NCI-H82 treated with DMSO at 0.1 percent for 48 hours (cell line): ENCODE results near the gene MRPL54.

Experiments
- DNase-seq: peaks from one replicate; lab custom pipeline; 2025; ENCODE audit not compliant: unreplicated experiment; lab: John Stamatoyannopoulos, UW

Gene MRPL54

DNA sequence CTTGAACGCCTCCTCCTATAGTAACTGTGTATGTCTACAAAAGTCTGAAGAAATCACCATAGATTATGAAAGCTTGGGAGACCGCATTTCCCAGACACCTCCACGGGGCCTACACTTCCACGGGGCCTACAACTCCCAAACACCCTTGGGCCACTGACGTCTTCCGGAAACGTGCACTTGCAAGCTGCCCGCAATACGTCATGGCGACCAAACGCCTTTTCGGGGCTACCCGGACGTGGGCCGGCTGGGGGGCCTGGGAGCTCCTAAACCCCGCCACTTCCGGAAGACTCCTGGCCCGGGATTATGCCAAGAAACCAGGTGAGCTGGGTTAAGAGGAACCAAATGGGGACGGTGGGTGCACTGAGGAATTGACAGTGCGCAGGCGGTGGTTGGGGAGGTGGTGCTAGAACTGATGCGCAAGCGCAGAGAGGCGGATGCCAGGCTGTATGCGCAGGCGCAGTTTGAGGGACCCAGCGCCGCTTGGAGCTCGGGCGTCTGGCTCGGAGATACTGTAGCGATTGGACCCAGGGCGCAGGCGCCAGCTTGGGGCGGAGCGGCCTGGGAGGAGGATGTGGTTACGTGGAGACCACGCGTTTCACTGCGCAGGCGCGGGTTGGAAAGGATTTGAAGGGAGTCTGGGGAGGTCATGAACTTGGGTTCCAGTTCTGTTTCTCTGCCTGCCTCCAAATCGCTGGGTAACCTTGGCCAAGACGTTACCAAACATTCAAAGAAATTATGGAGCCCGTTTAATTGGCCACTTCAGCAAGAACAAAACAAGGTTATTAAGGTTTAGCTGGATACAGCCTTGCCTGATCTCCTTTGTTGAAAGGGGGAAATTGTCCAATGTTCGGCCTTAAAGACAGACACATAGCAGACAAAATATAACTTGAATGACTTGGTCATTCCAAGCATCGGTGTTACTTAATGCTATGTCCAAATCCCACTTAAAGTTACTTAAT is at the start of gene MRPL54:
MRPL54 (plus strand) TSS at position 182 of the 959 bp plus-strand sequence; CDS start at position 201, 19 bp downstream.
- DNase-seq: peak; percentile 93

GRCh38 chr19:3716147-3716668 is 46.3 kb upstream of the MRPL54 start:
- no peak for DNase-seq

DNA sequence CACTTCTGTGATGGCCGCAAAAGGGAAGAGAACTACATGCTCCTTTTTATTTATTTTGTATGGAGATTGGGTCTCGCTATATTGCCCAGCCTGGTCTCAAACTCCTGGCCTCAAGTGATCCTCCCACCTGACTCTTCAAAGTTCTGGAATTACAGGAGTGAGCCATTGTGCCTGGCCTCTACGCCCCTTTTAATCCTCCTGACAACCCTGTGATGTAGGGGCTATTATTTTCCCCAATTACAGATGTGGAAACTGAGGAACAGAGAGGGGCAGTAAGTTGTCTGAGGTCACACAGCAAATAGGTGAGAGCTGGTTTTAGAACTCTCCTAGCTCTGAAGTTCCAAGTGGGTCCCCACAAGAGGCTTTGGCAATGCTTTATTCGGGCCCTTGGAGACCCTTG is 42.6 kb upstream of the MRPL54 start:
- no peak for DNase-seq

GRCh38 chr19:3720349-3720917 is 42.0 kb upstream of the MRPL54 start:
- DNase-seq: no peak

DNA sequence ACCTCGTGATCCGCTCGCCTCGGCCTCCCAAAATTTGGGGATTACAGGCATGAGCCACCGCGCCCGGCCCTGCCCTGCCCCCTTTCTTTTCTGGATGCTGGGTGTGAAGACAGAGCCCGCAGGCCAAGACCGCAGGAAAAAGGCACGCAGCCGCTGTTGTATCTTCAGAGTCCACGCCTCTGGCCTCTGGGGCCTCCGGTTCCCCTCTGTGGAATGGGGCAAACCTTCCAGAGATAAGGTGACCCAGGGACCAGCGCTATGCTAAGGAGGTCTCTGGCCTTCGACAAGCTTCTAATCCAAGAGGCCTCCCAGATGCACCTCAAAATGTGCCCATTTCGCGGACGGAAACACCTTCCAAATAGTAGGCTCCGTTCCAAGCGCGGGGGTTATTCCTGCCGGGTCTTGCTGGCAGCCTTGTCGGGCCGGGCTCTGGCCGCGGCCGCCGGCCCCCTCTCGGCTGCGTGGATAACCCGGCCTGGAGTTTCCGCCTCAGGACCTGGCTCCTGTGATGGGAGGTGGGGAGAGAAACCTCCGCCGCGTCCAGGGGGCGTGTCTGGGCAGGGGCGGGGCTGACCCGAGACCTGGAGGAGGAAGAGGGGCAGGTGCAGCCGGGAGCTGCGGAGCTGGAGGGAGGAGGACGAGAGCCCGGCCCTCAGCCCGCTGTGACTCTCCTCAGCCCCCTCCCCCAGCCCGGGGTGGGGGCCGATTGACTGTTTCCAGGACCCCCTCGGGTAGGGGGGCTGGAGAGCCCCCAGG is 41.2 kb upstream of the MRPL54 start:
- DNase-seq: peak; percentile 44

DNA sequence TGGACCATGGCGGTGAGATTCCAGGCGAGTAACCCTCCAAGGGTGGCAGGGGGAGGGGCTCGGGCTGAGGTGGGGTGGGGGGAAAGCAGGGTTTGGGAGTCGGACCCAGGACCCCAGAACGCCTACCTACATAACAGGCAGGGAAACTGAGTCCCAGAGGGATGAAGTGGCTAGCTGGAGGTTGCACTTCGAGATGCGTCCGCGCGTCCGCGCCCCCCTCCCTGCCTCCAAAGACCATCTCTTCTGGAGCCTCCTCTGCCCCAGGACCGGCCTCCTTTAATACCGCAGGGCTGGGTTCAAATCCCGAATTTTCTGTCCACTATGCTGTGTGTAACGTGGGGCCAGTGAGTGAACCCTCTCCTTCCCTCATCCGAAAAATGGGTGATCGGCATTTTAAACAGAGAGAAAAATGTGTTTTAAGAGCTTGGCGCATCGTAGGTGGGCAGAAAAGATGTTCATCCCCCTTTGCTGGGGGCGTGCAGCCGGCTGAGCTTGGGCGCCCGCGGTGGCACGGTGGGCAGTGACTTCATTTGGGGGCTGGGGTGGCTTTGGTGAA is 40.5 kb upstream of the MRPL54 start:
- DNase-seq: no peak

DNA sequence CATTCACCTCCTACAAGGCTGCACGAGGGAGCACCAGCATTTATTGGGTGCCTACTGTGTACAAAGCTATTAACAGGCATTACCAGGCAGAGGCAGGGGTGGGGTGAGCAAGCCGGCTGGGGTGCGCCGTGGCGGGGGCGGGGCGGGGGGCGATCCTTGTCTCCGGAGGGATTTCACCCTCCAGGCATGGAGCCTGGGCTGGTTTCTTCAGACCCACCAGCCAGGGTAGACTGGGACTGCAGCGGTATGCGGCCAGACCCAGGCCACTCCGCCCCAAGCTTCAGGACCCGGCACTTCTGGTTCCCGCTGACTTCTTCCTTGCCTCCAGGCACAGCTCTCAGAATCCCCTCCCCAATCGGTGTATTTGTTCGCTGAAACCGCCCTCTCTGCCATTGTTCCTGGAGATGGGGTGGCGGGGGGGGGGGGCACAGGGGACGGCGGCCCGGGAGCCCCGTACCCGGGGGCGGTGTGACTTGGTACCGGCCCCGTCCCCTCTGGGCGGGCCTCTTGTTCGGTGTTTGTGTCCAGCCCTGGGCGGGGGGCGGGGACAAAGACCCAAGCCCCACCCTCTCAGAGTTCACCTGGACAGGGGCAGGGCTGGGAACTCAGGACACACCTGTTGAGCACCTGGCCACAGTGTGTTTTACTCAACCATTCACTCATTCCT is 39.9 kb upstream of the MRPL54 start:
- DNase-seq: no peak

GRCh38 chr19:3723110-3723488 is 39.4 kb upstream of the MRPL54 start:
- no peak for DNase-seq

GRCh38 chr19:3723883-3724282 is 38.6 kb upstream of the MRPL54 start:
- no peak for DNase-seq

GRCh38 chr19:3725121-3725520 is 37.4 kb upstream of the MRPL54 start:
- no peak for DNase-seq

GRCh38 chr19:3725640-3726310 is 36.7 kb upstream of the MRPL54 start:
- DNase-seq: no peak

DNA sequence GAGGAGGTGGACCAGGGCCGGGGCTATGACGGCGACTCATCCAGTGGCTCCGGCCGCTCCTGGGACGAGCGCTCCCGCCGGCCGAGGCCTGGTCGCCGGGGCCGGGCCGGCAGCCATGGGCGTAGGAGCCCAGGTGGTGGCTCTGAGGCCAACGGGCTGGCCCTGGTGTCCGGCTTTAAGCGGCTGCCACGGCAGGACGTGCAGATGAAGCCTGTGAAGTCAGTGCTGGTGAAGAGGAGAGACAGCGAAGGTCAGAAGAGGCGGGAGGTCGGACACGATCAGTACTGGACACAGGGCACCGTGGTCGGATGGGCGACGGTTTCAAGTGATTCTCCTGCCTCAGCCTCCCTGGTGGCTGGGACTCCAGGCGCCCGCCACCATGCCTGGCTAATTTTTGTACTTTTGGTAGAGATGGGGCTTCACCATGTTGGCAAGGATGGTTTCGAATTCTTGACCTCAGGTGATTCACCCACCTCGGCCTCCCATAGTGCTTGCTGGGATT is 32.0 kb upstream of the MRPL54 start:
- DNase-seq: no peak

GRCh38 chr19:3732108-3732507 is 30.4 kb upstream of the MRPL54 start:
- DNase-seq: no peak

- no peak for DNase-seq
Measured at GRCh38 chr19:3733549-3734309, 28.8 kb upstream of the MRPL54 start.

DNA sequence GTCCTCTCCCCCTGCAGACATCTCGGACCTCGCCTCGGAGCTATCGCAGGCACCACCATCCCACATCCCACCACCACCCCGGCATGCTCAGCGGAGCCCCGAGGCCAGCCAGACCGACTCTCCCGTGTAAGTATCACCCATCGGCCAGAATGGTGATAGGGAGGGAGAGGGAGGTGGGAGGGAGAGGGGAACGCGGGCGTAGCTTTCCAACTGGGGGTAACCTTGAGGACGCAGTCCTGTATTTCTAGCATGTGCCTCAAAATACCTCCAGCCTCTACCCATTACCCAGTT is 28.2 kb upstream of the MRPL54 start:
- no peak for DNase-seq

DNA sequence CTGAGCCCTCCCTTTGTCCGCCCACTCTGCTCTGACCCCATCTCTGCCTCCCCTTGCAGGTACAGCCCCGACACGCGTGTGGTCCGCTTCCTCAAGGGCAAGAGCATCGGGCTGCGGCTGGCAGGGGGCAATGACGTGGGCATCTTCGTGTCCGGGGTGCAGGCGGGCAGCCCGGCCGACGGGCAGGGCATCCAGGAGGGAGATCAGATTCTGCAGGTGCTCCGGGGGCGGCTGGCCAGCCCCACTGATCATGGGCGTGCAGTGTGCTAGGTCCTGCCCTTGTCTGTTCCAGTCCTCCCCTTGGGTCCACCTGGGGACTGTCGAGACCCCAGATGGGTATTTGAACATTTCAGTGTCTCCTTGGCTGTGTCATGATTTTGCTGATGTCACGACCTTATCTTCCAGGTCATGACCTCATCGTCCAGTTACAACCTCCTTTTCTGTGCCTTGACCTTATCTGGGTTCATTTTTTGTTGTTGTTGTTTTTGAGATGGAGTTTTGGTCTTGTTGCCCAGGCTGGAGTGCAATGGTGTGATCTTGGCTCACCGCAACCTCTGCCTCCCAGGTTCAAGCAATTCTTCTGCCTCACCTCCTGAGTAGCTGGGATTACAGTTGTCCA is 26.3 kb upstream of the MRPL54 start:
- no peak for DNase-seq

- DNase-seq: no peak
Measured at GRCh38 chr19:3737487-3738205, 24.8 kb upstream of the MRPL54 start.

- DNase-seq: no peak
Measured at GRCh38 chr19:3738477-3739220, 23.8 kb upstream of the MRPL54 start.
